OCI-LY7 (cell line): ENCODE results near the gene MYLIP. TPM values are rescaled to one million over a fixed set of nuclear protein-coding genes. Genes with fewer than 3 reads are reported as not detected.

Experiments
- BruUV-seq: library from RNA; stranded (reverse); fragments of 400-500 nt; replicated peaks from 2 replicates; lab custom pipeline; 2021; lab: Mats Ljungman, UMichigan
- CTCF ChIA-PET: fragments of 300-600 bp; sonication (Branson Sonifier 250); formaldehyde crosslinking; loops from one replicate; lab custom pipeline; 2022; ENCODE audit warnings: antibody characterized with exemption; ENCODE audit not compliant: unreplicated experiment; lab: Charles Lee
- POLR2A ChIA-PET: fragments of 300-600 bp; sonication (Branson Sonifier 250); formaldehyde crosslinking; loops from one replicate; lab custom pipeline; 2022; ENCODE audit warnings: antibody characterized with exemption; lab: Charles Lee
- DNase-seq: peaks from one replicate; pipeline ENCODE4 v3.0.0-alpha.2; 2015; ENCODE audit warnings: low spot score
- H2AFZ ChIP-seq: fragments of 200-600 bp; sonication (generic), shearing (Covaris generic); 2 replicates; pipeline ENCODE4 v1.6.1; 2014; ENCODE audit warnings: mild to moderate bottlenecking, antibody characterized with exemption, low read length, moderate library complexity
- H3K27ac ChIP-seq: fragments of 200-600 bp; sonication (generic); 2 replicates; pipeline ENCODE4 v1.5.1; 2014; ENCODE audit warnings: mixed run types, low read depth, mild to moderate bottlenecking, moderate library complexity, low read length, inconsistent platforms; ENCODE audit not compliant: poor library complexity, severe bottlenecking
- H3K36me3 ChIP-seq: fragments of 200-600 bp; sonication (generic); 2 replicates; pipeline ENCODE4 v1.6.1; 2014; ENCODE audit warnings: mild to moderate bottlenecking, antibody characterized with exemption, low read length, moderate library complexity, mixed read lengths; ENCODE audit not compliant: insufficient read depth
- H3K4me1 ChIP-seq: fragments of 200-600 bp; sonication (generic); 2 replicates; pipeline ENCODE4 v1.5.1; 2014; ENCODE audit warnings: mild to moderate bottlenecking, low read length; ENCODE audit not compliant: insufficient read depth, poor library complexity, severe bottlenecking
- H3K4me2 ChIP-seq: fragments of 200-600 bp; sonication (generic); 2 replicates; pipeline ENCODE4 v1.6.1; 2014; ENCODE audit warnings: mild to moderate bottlenecking, low read length
- H3K4me3 ChIP-seq: fragments of 200-600 bp; sonication (generic); 2 replicates; pipeline ENCODE4 v1.5.1; 2014; ENCODE audit warnings: mild to moderate bottlenecking, low read depth, low read length; ENCODE audit not compliant: poor library complexity, severe bottlenecking
- H3K79me2 ChIP-seq: fragments of 200-600 bp; sonication (generic); 2 replicates; pipeline ENCODE4 v1.6.1; 2016; ENCODE audit warnings: low read depth, mild to moderate bottlenecking, low read length, moderate library complexity, mixed read lengths; ENCODE audit not compliant: insufficient read depth
- H3K9me2 ChIP-seq: fragments of 200-600 bp; sonication (generic); 2 replicates; pipeline ENCODE4 v1.6.1; 2016; ENCODE audit warnings: mild to moderate bottlenecking, low read length, mixed read lengths; ENCODE audit not compliant: insufficient read depth
- H3K9me3 ChIP-seq: fragments of 200-600 bp; sonication (generic); 2 replicates; pipeline ENCODE4 v1.6.1; 2014; ENCODE audit warnings: mild to moderate bottlenecking, mixed run types, low read length, mixed read lengths
- H4K20me1 ChIP-seq: fragments of 200-600 bp; sonication (generic); 2 replicates; pipeline ENCODE4 v1.6.1; 2014; ENCODE audit warnings: mild to moderate bottlenecking, antibody characterized with exemption, low read length, moderate library complexity, mixed read lengths; ENCODE audit not compliant: insufficient read depth
- CTCF ChIP-seq: fragments of 200-600 bp; sonication (generic); conservative IDR thresholded peaks from 2 replicates; pipeline ENCODE4 v1.5.1; 2014; ENCODE audit warnings: mild to moderate bottlenecking, antibody characterized with exemption, low read length, moderate library complexity, mixed read lengths
- EZH2phosphoT487 ChIP-seq: fragments of 200-600 bp; sonication (generic); IDR thresholded peaks from 2 replicates; pipeline ENCODE4 v1.6.1; 2018; ENCODE audit warnings: low read depth, borderline replicate concordance, mild to moderate bottlenecking, mixed run types, antibody characterized with exemption, low read length, moderate library complexity, mixed read lengths
- intact Hi-C: fragments of 100-400 bp; cut with micrococcal nuclease; formaldehyde crosslinking; loops from one replicate; pipeline ENCODE4 v1.10.0; 2022; ENCODE audit not compliant: unreplicated experiment
- total RNA-seq, 2 experiments: library from RNA; depleted of rRNA in 1 of 2; stranded (reverse); fragments of >200 nt in 1 of 2; shearing (Covaris generic) in 1 of 2; gene quantifications; 2 replicates each; pipeline ENCODE4 v1.2.3, GENCODE V29; 2014 to 2022

Gene MYLIP
- total RNA-seq, 2 experiments from 2014 or later: 8.5 to 15.3 TPM

GRCh38 chr6:16097382-16098171, 31.3 kb upstream of the MYLIP start:
- H4K20me1 ChIP-seq: no peaks in the 10 kb centered on the region
- no peaks in the 10 kb centered on the region for H3K4me1 ChIP-seq
- no peak overlapping the region for H2AFZ ChIP-seq
- POLR2A ChIA-PET: interaction anchor here (0.7 to 0.9 kb wide), 2 partner anchors 31 to 45 kb away, joined by 3 to 4 read pairs; partner anchors contain the start of gene MYLIP
- H3K4me2 ChIP-seq: no peak overlapping the region
- TF ChIP-seq EZH2phosphoT487 (no peak), CTCF (no peak)
- DNase-seq: no peak
- H3K79me2 ChIP-seq: no peaks in the 10 kb centered on the region
- H3K27ac ChIP-seq: no peak overlapping the region
- no TSS peak for BruUV-seq
- no peaks in the 10 kb centered on the region for H3K9me3 ChIP-seq
- no peak overlapping the region for H3K4me3 ChIP-seq
- H3K36me3 ChIP-seq: no peaks in the 10 kb centered on the region
- no peaks in the 10 kb centered on the region for H3K9me2 ChIP-seq
- intact Hi-C loops: no loop called here
- CTCF ChIA-PET: no interaction called here

- Histone ChIP-seq H2AFZ (no peak overlapping the region), H3K4me3 (no peak overlapping the region)
- no TSS peak for BruUV-seq
Observed at GRCh38 chr6:16098211-16098610, 30.7 kb upstream of the MYLIP start.

More at GRCh38 chr6:16098211-16098610, 30.7 kb upstream of the MYLIP start:
- DNase-seq: no peak
- ChIA-PET POLR2A (no interaction called here), CTCF (no interaction called here)
- Histone ChIP-seq H4K20me1 (no peaks in the 10 kb centered on the region), H3K4me2 (no peak overlapping the region), H3K9me2 (no peaks in the 10 kb centered on the region), H3K79me2 (no peaks in the 10 kb centered on the region), H3K36me3 (no peaks in the 10 kb centered on the region), H3K9me3 (no peaks in the 10 kb centered on the region), H3K27ac (no peak overlapping the region), H3K4me1 (no peaks in the 10 kb centered on the region)
- no peak for TF ChIP-seq EZH2phosphoT487
- no peak for TF ChIP-seq CTCF
- intact Hi-C loops: no loop called here
